HepG2 (cell line): ENCODE data around the gene NCKAP1.

Experiments used
- POLR2AphosphoS5 ChIP-seq: IDR thresholded peaks from 2 replicates; pipeline ENCODE4 v1.6.1; 2012; ENCODE audit warnings: low read depth, low read length
- U2AF1 ChIP-seq: fragments of 200-400 bp; formaldehyde crosslinking; optimal IDR thresholded peaks from 2 replicates; pipeline ENCODE3; 2017; ENCODE audit warnings: mild to moderate bottlenecking, low read depth, low read length
- TF ChIP-seq, protein P1 (sequence below): sonication (generic); formaldehyde crosslinking; IDR thresholded peaks from 2 replicates; pipeline ENCODE4 v1.5.0; 2020; ENCODE audit warnings: mild to moderate bottlenecking, missing genetic modification reagents, moderate library complexity

DNA sequence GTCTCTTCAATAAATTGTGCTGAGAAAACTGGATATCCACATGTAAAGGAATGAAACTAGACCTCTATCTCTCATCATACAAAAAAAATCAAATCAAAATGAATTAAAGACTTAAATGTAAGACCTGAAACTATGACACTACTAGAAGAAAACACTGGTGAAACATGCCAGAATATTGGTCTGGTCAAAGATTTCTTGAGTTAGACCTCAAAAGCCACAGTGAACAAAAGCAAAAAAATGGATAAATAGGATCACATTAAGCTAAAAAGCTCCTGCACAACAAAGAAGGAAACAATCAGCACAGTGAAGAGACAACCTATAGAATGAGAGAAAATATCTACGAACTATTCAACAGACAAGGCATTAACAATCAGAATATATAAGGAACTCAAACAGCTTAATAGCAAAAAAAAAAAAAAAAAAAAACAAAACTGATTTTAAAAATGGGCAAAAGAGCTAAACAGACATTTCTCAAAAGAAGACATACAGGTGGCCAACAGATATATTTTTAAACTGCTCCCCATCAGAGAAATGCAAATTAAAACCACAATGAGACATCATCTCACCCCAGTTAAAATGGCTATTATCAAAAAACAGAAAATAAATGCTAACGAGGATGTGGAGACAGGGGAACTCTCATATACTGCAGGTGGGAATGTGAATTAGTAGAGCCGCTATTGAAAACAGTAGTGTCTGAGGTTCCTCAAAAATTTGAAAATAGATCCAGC lies 66.3 kb downstream of the NCKAP1 start:
- TF ChIP-seq, protein P1, sequence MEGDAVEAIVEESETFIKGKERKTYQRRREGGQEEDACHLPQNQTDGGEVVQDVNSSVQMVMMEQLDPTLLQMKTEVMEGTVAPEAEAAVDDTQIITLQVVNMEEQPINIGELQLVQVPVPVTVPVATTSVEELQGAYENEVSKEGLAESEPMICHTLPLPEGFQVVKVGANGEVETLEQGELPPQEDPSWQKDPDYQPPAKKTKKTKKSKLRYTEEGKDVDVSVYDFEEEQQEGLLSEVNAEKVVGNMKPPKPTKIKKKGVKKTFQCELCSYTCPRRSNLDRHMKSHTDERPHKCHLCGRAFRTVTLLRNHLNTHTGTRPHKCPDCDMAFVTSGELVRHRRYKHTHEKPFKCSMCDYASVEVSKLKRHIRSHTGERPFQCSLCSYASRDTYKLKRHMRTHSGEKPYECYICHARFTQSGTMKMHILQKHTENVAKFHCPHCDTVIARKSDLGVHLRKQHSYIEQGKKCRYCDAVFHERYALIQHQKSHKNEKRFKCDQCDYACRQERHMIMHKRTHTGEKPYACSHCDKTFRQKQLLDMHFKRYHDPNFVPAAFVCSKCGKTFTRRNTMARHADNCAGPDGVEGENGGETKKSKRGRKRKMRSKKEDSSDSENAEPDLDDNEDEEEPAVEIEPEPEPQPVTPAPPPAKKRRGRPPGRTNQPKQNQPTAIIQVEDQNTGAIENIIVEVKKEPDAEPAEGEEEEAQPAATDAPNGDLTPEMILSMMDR (CRISPR knock-in tag): no peak
- TF ChIP-seq U2AF1 (no peak), POLR2AphosphoS5 (no peak)
